HEK293 (cell line): ENCODE results near the gene ZSCAN25.

ENCODE experiments used
- CTCF ChIA-PET: fragments of 350-600 bp; formaldehyde crosslinking; extraction: SDS; loops from one replicate; lab custom pipeline; 2021; ENCODE audit warnings: antibody characterized with exemption; lab: Yijun Ruan, JAX
- POLR2A ChIA-PET: fragments of 300-600 bp; formaldehyde crosslinking; extraction: SDS; loops from one replicate; lab custom pipeline; 2020; ENCODE audit warnings: antibody characterized with exemption, inconsistent platforms; lab: Yijun Ruan, JAX
- H3K27ac ChIP-seq: fragments of 200-500 bp; sonication (Bioruptor generic); 2 replicates; pipeline ENCODE4 v1.5.1; 2014; ENCODE audit warnings: low read depth, low read length, control low read depth, inconsistent platforms; ENCODE audit errors: extremely low read depth
- H3K36me3 ChIP-seq, 2 experiments: fragments of 200-500 bp in 1 of 2; sonication (Bioruptor generic) in 1 of 2; 1 replicate in 1 of 2; 2 replicates in 1 of 2; pipeline ENCODE4 v1.5.1; 2014 to 2017; ENCODE audit warnings: inconsistent platforms in 2 of 2, low read length in 2 of 2; ENCODE audit not compliant: control insufficient read depth in 2 of 2, insufficient read depth in 1 of 2
- H3K4me1 ChIP-seq: fragments of 200-500 bp; sonication (Bioruptor generic); 2 replicates; pipeline ENCODE4 v1.5.1; 2014; ENCODE audit warnings: mild to moderate bottlenecking, low read length, inconsistent platforms; ENCODE audit not compliant: control insufficient read depth, insufficient read depth
- H3K4me3 ChIP-seq: 2 replicates; pipeline ENCODE4 v1.5.1; 2011; ENCODE audit warnings: low read depth, mild to moderate bottlenecking, control low read depth, low read length, moderate library complexity
- H3K9me3 ChIP-seq: fragments of 200-500 bp; sonication (Bioruptor generic); 2 replicates; pipeline ENCODE4 v1.5.1; 2014; ENCODE audit warnings: low read depth, low read length, inconsistent platforms; ENCODE audit not compliant: control insufficient read depth, insufficient read depth
- HOXA7 ChIP-seq: sonication (generic); formaldehyde crosslinking; IDR thresholded peaks from 2 replicates; pipeline ENCODE4 v1.8.1; 2022; ENCODE audit warnings: missing genetic modification reagents, borderline replicate concordance
- KLF16 ChIP-seq: fragments of 450-650 bp; formaldehyde crosslinking; IDR thresholded peaks from 2 replicates; pipeline ENCODE4 v1.5.1; 2017; ENCODE audit warnings: missing biosample characterization, missing genetic modification characterization
- KLF7 ChIP-seq: fragments of 450-650 bp; formaldehyde crosslinking; IDR thresholded peaks from 2 replicates; pipeline ENCODE4 v1.5.1; 2016; ENCODE audit warnings: missing biosample characterization, missing genetic modification characterization, borderline replicate concordance
- RBAK ChIP-seq: fragments of 450-650 bp; formaldehyde crosslinking; IDR thresholded peaks from 2 replicates; pipeline ENCODE4 v1.5.1; 2016; ENCODE audit warnings: missing biosample characterization, missing genetic modification characterization
- REPIN1 ChIP-seq: fragments of 450-650 bp; formaldehyde crosslinking; IDR thresholded peaks from 2 replicates; pipeline ENCODE4 v1.5.1; 2017; ENCODE audit warnings: missing biosample characterization, missing genetic modification characterization, low read depth
- SP2 ChIP-seq: fragments of 450-650 bp; formaldehyde crosslinking; IDR thresholded peaks from 2 replicates; pipeline ENCODE4 v1.5.1; 2016; ENCODE audit warnings: missing biosample characterization, missing genetic modification characterization
- YY2 ChIP-seq: fragments of 450-650 bp; formaldehyde crosslinking; IDR thresholded peaks from 2 replicates; pipeline ENCODE4 v1.5.1; 2016; ENCODE audit warnings: missing biosample characterization, missing genetic modification characterization
- ZBTB1 ChIP-seq: fragments of 450-650 bp; formaldehyde crosslinking; IDR thresholded peaks from 2 replicates; pipeline ENCODE4 v1.5.1; 2016; ENCODE audit warnings: missing biosample characterization, missing genetic modification characterization
- ZBTB48 ChIP-seq: fragments of 450-650 bp; formaldehyde crosslinking; IDR thresholded peaks from 2 replicates; pipeline ENCODE4 v1.5.1; 2016; ENCODE audit warnings: missing biosample characterization, missing genetic modification characterization
- ZFP37 ChIP-seq: fragments of 450-650 bp; formaldehyde crosslinking; IDR thresholded peaks from 2 replicates; pipeline ENCODE4 v1.5.1; 2016; ENCODE audit warnings: missing biosample characterization, missing genetic modification characterization
- ZNF404 ChIP-seq: fragments of 450-650 bp; formaldehyde crosslinking; IDR thresholded peaks from 2 replicates; pipeline ENCODE4 v1.5.1; 2017; ENCODE audit warnings: missing biosample characterization, missing genetic modification characterization
- ZNF610 ChIP-seq: fragments of 450-650 bp; formaldehyde crosslinking; IDR thresholded peaks from 2 replicates; pipeline ENCODE4 v1.5.1; 2016; ENCODE audit warnings: missing biosample characterization, missing genetic modification characterization, borderline replicate concordance
- ZNF670 ChIP-seq: fragments of 450-650 bp; formaldehyde crosslinking; IDR thresholded peaks from 2 replicates; pipeline ENCODE4 v1.5.1; 2016; ENCODE audit warnings: missing biosample characterization, missing genetic modification characterization, low read depth
- ZNF707 ChIP-seq: fragments of 450-650 bp; formaldehyde crosslinking; IDR thresholded peaks from 2 replicates; pipeline ENCODE4 v1.5.1; 2016; ENCODE audit warnings: missing biosample characterization, missing genetic modification characterization
- ZNF768 ChIP-seq: fragments of 450-650 bp; formaldehyde crosslinking; IDR thresholded peaks from 2 replicates; pipeline ENCODE4 v1.5.1; 2018; ENCODE audit warnings: missing biosample characterization, mild to moderate bottlenecking, missing genetic modification characterization
- ZXDB ChIP-seq: fragments of 450-650 bp; formaldehyde crosslinking; IDR thresholded peaks from 2 replicates; pipeline ENCODE4 v1.5.1; 2016; ENCODE audit warnings: missing biosample characterization, missing genetic modification characterization
- TF ChIP-seq, protein P1 (sequence below): fragments of 450-650 bp; formaldehyde crosslinking; IDR thresholded peaks from 2 replicates; pipeline ENCODE4 v1.5.1; 2016; ENCODE audit warnings: missing biosample characterization, missing genetic modification characterization
- TF ChIP-seq, protein P2 (sequence below): fragments of 450-650 bp; IDR thresholded peaks from 2 replicates; pipeline ENCODE4 v1.5.1; 2018; ENCODE audit warnings: missing biosample characterization, missing genetic modification characterization
- TF ChIP-seq, protein P3 (sequence below): fragments of 450-650 bp; formaldehyde crosslinking; IDR thresholded peaks from 2 replicates; pipeline ENCODE4 v1.5.1; 2017; ENCODE audit warnings: missing biosample characterization, missing genetic modification characterization
- TF ChIP-seq, protein P4 (sequence below): fragments of 450-650 bp; formaldehyde crosslinking; IDR thresholded peaks from 2 replicates; pipeline ENCODE4 v1.5.1; 2016; ENCODE audit warnings: missing biosample characterization, missing genetic modification characterization

Gene ZSCAN25

DNA sequence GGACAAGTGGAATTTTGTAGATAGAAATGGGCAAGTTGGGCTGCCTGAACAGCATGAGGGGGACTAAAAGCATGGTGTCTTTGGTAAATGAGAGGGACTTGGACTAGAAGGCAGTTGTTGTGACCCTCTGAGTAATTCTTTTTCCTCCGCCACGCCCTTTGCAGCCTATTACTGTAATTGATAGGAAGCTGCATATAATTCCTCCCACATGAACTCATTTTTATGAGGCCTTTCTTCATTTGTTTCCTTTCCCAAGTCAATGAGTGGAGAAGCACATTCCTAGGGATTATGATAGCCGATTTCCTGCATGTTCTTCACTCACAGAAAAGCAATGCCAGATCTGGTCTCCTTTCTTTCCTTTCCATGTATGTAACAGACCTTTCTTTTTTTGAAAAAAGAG lies 27.7 kb downstream of the ZSCAN25 start (continued):
- TF ChIP-seq, protein P1, sequence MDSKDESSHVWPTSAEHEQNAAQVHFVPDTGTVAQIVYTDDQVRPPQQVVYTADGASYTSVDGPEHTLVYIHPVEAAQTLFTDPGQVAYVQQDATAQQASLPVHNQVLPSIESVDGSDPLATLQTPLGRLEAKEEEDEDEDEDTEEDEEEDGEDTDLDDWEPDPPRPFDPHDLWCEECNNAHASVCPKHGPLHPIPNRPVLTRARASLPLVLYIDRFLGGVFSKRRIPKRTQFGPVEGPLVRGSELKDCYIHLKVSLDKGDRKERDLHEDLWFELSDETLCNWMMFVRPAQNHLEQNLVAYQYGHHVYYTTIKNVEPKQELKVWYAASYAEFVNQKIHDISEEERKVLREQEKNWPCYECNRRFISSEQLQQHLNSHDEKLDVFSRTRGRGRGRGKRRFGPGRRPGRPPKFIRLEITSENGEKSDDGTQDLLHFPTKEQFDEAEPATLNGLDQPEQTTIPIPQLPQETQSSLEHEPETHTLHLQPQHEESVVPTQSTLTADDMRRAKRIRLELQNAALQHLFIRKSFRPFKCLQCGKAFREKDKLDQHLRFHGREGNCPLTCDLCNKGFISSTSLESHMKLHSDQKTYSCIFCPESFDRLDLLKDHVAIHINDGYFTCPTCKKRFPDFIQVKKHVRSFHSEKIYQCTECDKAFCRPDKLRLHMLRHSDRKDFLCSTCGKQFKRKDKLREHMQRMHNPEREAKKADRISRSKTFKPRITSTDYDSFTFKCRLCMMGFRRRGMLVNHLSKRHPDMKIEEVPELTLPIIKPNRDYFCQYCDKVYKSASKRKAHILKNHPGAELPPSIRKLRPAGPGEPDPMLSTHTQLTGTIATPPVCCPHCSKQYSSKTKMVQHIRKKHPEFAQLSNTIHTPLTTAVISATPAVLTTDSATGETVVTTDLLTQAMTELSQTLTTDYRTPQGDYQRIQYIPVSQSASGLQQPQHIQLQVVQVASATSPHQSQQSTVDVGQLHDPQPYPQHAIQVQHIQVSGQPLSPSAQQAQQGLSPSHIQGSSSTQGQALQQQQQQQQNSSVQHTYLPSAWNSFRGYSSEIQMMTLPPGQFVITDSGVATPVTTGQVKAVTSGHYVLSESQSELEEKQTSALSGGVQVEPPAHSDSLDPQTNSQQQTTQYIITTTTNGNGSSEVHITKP: no peak

DNA sequence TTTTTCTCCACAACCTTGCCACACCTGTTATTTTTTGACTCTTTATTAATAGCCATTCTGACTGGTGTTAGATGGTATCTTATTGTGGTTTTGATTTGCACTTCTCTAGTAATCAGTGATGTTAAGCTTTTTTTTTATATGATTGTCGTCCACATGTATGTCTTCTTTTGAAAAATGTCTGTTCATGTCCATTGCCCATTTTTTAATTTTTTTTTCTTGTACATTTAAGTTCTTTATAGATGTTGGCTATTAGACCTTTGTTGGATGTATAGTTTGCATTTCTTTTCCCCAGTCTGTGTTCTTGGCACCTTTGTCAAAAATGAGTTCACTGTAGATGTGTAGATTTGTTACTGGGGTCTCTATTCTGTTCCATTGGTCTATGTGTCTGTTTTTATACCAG lies 28.8 kb downstream of the ZSCAN25 start:
- no peaks in the 10 kb centered on the region for H3K9me3 ChIP-seq
- no peak overlapping the region for H3K4me3 ChIP-seq
- no peaks in the 10 kb centered on the region for H3K4me1 ChIP-seq
- CTCF ChIA-PET: no interaction called here
- H3K36me3 ChIP-seq: no peaks in the 10 kb centered on the region
- POLR2A ChIA-PET: no interaction called here
- no peak overlapping the region for H3K27ac ChIP-seq
- TF ChIP-seq YY2 (tag by site-specific recombination) (no peak), ZNF610 (tag by site-specific recombination) (no peak), ZNF768 (tag by site-specific recombination) (no peak), ZFP37 (tag by site-specific recombination) (no peak), ZBTB48 (tag by site-specific recombination) (no peak), KLF7 (tag by site-specific recombination) (no peak), HOXA7 (CRISPR knock-in tag) (no peak), ZBTB1 (no peak), KLF16 (tag by site-specific recombination) (no peak), REPIN1 (tag by site-specific recombination) (no peak), ZXDB (tag by site-specific recombination) (no peak), RBAK (tag by site-specific recombination) (no peak), ZNF404 (tag by site-specific recombination) (no peak), ZNF670 (tag by site-specific recombination) (no peak), SP2 (tag by site-specific recombination) (no peak), ZNF707 (tag by site-specific recombination) (no peak)
- TF ChIP-seq, protein P2, sequence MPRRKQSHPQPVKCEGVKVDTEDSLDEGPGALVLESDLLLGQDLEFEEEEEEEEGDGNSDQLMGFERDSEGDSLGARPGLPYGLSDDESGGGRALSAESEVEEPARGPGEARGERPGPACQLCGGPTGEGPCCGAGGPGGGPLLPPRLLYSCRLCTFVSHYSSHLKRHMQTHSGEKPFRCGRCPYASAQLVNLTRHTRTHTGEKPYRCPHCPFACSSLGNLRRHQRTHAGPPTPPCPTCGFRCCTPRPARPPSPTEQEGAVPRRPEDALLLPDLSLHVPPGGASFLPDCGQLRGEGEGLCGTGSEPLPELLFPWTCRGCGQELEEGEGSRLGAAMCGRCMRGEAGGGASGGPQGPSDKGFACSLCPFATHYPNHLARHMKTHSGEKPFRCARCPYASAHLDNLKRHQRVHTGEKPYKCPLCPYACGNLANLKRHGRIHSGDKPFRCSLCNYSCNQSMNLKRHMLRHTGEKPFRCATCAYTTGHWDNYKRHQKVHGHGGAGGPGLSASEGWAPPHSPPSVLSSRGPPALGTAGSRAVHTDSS (tag by site-specific recombination): no peak
- TF ChIP-seq, protein P3, sequence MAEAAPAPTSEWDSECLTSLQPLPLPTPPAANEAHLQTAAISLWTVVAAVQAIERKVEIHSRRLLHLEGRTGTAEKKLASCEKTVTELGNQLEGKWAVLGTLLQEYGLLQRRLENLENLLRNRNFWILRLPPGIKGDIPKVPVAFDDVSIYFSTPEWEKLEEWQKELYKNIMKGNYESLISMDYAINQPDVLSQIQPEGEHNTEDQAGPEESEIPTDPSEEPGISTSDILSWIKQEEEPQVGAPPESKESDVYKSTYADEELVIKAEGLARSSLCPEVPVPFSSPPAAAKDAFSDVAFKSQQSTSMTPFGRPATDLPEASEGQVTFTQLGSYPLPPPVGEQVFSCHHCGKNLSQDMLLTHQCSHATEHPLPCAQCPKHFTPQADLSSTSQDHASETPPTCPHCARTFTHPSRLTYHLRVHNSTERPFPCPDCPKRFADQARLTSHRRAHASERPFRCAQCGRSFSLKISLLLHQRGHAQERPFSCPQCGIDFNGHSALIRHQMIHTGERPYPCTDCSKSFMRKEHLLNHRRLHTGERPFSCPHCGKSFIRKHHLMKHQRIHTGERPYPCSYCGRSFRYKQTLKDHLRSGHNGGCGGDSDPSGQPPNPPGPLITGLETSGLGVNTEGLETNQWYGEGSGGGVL (tag by site-specific recombination): no peak
- TF ChIP-seq, protein P4, sequence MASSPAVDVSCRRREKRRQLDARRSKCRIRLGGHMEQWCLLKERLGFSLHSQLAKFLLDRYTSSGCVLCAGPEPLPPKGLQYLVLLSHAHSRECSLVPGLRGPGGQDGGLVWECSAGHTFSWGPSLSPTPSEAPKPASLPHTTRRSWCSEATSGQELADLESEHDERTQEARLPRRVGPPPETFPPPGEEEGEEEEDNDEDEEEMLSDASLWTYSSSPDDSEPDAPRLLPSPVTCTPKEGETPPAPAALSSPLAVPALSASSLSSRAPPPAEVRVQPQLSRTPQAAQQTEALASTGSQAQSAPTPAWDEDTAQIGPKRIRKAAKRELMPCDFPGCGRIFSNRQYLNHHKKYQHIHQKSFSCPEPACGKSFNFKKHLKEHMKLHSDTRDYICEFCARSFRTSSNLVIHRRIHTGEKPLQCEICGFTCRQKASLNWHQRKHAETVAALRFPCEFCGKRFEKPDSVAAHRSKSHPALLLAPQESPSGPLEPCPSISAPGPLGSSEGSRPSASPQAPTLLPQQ (tag by site-specific recombination): no peak
